Neuronal stem cell (in vitro differentiated cells): ENCODE results near the gene FCRLA.
A peak's percentile ranks its signal among the peaks of the same experiment; 100 is the strongest.

Source experiments
- DNase-seq: peaks from one replicate; pipeline ENCODE4 v3.0.0-alpha.2; 2013; ENCODE audit warnings: low spot score
- H2AFZ ChIP-seq: one replicate; pipeline ENCODE4 v1.6.1; 2013; ENCODE audit warnings: mild to moderate bottlenecking, low read length, inconsistent platforms
- H2AK5ac ChIP-seq: 2 replicates; pipeline ENCODE4 v1.6.1; 2013; ENCODE audit warnings: low read depth, mild to moderate bottlenecking, inconsistent platforms, low read length, moderate library complexity, mixed read lengths
- H2BK120ac ChIP-seq: 2 replicates; pipeline ENCODE4 v1.6.1; 2013; ENCODE audit warnings: low read depth, mild to moderate bottlenecking, inconsistent platforms, low read length, moderate library complexity, mixed read lengths
- H2BK12ac ChIP-seq: one replicate; pipeline ENCODE4 v1.6.1; 2013; ENCODE audit warnings: low read length, inconsistent platforms
- H2BK15ac ChIP-seq: 2 replicates; pipeline ENCODE4 v1.6.1; 2013; ENCODE audit warnings: mild to moderate bottlenecking, low read length, inconsistent platforms, mixed read lengths
- H2BK5ac ChIP-seq: one replicate; pipeline ENCODE4 v1.6.1; 2013; ENCODE audit warnings: inconsistent platforms, mild to moderate bottlenecking, low read length, moderate library complexity
- H3K14ac ChIP-seq: one replicate; pipeline ENCODE4 v1.6.1; 2013; ENCODE audit warnings: low read length, inconsistent platforms
- H3K18ac ChIP-seq: 2 replicates; pipeline ENCODE4 v1.6.1; 2013; ENCODE audit warnings: low read length, inconsistent platforms
- H3K23ac ChIP-seq: 2 replicates; pipeline ENCODE4 v1.6.1; 2013; ENCODE audit warnings: low read depth, mild to moderate bottlenecking, mixed read lengths, low read length, inconsistent platforms; ENCODE audit not compliant: poor library complexity
- H3K27ac ChIP-seq: replicated peaks from 3 replicates; pipeline ENCODE4 v1.5.1; 2013; ENCODE audit warnings: low read length, inconsistent platforms
- H3K27me3 ChIP-seq, 3 experiments: 2 replicates each; pipeline ENCODE4 v1.6.1; 2013; ENCODE audit warnings: low read length in 3 of 3, mild to moderate bottlenecking in 2 of 3, inconsistent platforms in 1 of 3, low read depth in 1 of 3, mixed read lengths in 1 of 3, moderate library complexity in 1 of 3; ENCODE audit not compliant: control insufficient read depth in 3 of 3, insufficient read depth in 3 of 3
- H3K36me3 ChIP-seq, 2 donors: replicated peaks in 1 of 2; 2 replicates each; pipeline ENCODE4 v1.6.1; 2013; ENCODE audit warnings: low read length in 2 of 2; ENCODE audit not compliant: control insufficient read depth in 2 of 2, insufficient read depth in 2 of 2
- H3K4ac ChIP-seq: 2 replicates; pipeline ENCODE4 v1.6.1; 2013; ENCODE audit warnings: inconsistent platforms, mild to moderate bottlenecking, low read length, moderate library complexity
- H3K4me1 ChIP-seq, 2 donors: 1 replicate in 1 of 2; 2 replicates in 1 of 2; pipeline ENCODE4 v1.6.1; 2013; ENCODE audit warnings: low read length in 2 of 2, low read depth in 1 of 2; ENCODE audit not compliant: control insufficient read depth in 2 of 2, insufficient read depth in 1 of 2
- H3K4me2 ChIP-seq: one replicate; pipeline ENCODE4 v1.6.1; 2013; ENCODE audit warnings: mild to moderate bottlenecking, low read length, inconsistent platforms; ENCODE audit not compliant: insufficient read depth, poor library complexity, severe bottlenecking
- H3K4me3 ChIP-seq, 2 donors: 2 replicates each; pipeline ENCODE4 v1.5.1; 2013; ENCODE audit warnings: low read length in 2 of 2, mild to moderate bottlenecking in 2 of 2, inconsistent platforms in 1 of 2, moderate library complexity in 1 of 2
- H3K79me1 ChIP-seq: one replicate; pipeline ENCODE4 v1.6.1; 2013; ENCODE audit warnings: low read depth, mild to moderate bottlenecking, inconsistent platforms, low read length, moderate library complexity
- H3K9ac ChIP-seq: one replicate; pipeline ENCODE4 v1.6.1; 2013; ENCODE audit warnings: mild to moderate bottlenecking, low read depth, low read length, inconsistent platforms; ENCODE audit not compliant: poor library complexity
- H3K9me3 ChIP-seq, 2 donors: replicated peaks in 1 of 2; 2 replicates each; pipeline versions ENCODE3 to v1.6.1; 2013; ENCODE audit warnings: low read length in 2 of 2, mild to moderate bottlenecking in 2 of 2, inconsistent platforms in 1 of 2, low read depth in 1 of 2, mixed read lengths in 1 of 2, moderate library complexity in 1 of 2; ENCODE audit not compliant: control insufficient read depth in 2 of 2, insufficient read depth in 1 of 2
- H4K8ac ChIP-seq: one replicate; pipeline ENCODE4 v1.6.1; 2013; ENCODE audit warnings: low read depth, mild to moderate bottlenecking, inconsistent platforms, low read length, moderate library complexity
- H4K91ac ChIP-seq: one replicate; pipeline ENCODE4 v1.6.1; 2013; ENCODE audit warnings: low read length, low read depth, mild to moderate bottlenecking, inconsistent platforms; ENCODE audit not compliant: poor library complexity
- WGBS, 2 donors: extraction: QIAGEN DNeasy Blood & Tissue Kit; methylation state at CpG; one replicate each; pipeline ENCODE4 v1.1.7; 2013; ENCODE audit warnings: missing lambda C conversion rate in 2 of 2, mixed read lengths in 1 of 2; ENCODE audit not compliant: insufficient read length in 2 of 2, insufficient replicate concordance in 1 of 2; ENCODE audit errors: extremely low coverage in 2 of 2; 5-methylcytosine and 5-hydroxymethylcytosine counted together

The FCRLA gene

GRCh38 chr1:161706113-161706481 is 932 bp upstream of the FCRLA start:
- H3K36me3 ChIP-seq, result no peaks in the 10 kb centered on the region
- WGBS, 2 donors, result no CpG with 5 or more reads among the region's 3 CpGs
- H2BK5ac ChIP-seq, result no peak overlapping the region
- H3K4me3 ChIP-seq, result no peak overlapping the region
- no peak overlapping the region for H3K9ac ChIP-seq
- no peak overlapping the region for H2BK12ac ChIP-seq
- H3K14ac ChIP-seq, result no peak overlapping the region
- H3K27ac ChIP-seq, result no peak overlapping the region
- no peak overlapping the region for H3K4ac ChIP-seq
- no peaks in the 10 kb centered on the region for H3K9me3 ChIP-seq
- no peaks in the 10 kb centered on the region for H3K4me1 ChIP-seq
- DNase-seq, result no peak
- no peak overlapping the region for H4K91ac ChIP-seq
- no peak overlapping the region for H3K18ac ChIP-seq
- H2AK5ac ChIP-seq, result no peak overlapping the region
- no peaks in the 10 kb centered on the region for H3K79me1 ChIP-seq
- no peak overlapping the region for H4K8ac ChIP-seq
- no peak overlapping the region for H2BK15ac ChIP-seq
- H3K27me3 ChIP-seq, result peaks cover 0 to 12% (median 0%) of the 10 kb centered on the region in 3 experiments
- H3K4me2 ChIP-seq, result no peak overlapping the region
- no peak overlapping the region for H2BK120ac ChIP-seq
- H2AFZ ChIP-seq, result no peak overlapping the region
- H3K23ac ChIP-seq, result no peak overlapping the region

- no peak overlapping the region for H2BK5ac ChIP-seq
- no peak overlapping the region for H3K23ac ChIP-seq
- no peaks in the 10 kb centered on the region for H3K79me1 ChIP-seq
- H2BK12ac ChIP-seq, result no peak overlapping the region
- no CpG with 5 or more reads among the region's 2 CpGs for WGBS, 2 donors
- H4K91ac ChIP-seq, result no peak overlapping the region
- no peak overlapping the region for H3K4me2 ChIP-seq
- no peak overlapping the region for H3K9ac ChIP-seq
- no peak overlapping the region for H3K4me3 ChIP-seq
- H2BK15ac ChIP-seq, result no peak overlapping the region
- H2AK5ac ChIP-seq, result no peak overlapping the region
- H3K36me3 ChIP-seq, result no peaks in the 10 kb centered on the region
- no peak overlapping the region for H4K8ac ChIP-seq
- H3K9me3 ChIP-seq, result no peaks in the 10 kb centered on the region
- H3K18ac ChIP-seq, result no peak overlapping the region
- no peaks in the 10 kb centered on the region for H3K4me1 ChIP-seq
- no peak overlapping the region for H3K4ac ChIP-seq
- no peak for DNase-seq
- H3K14ac ChIP-seq, result no peak overlapping the region
- H2AFZ ChIP-seq, result no peak overlapping the region
- H3K27me3 ChIP-seq, result peaks cover 0 to 12% (median 0%) of the 10 kb centered on the region in 3 experiments
- no peak overlapping the region for H3K27ac ChIP-seq
- H2BK120ac ChIP-seq, result no peak overlapping the region
Observed at GRCh38 chr1:161707503-161707902, 474 bp downstream of the FCRLA start.

- no peak overlapping the region for H3K4me2 ChIP-seq
- no peak overlapping the region for H3K9ac ChIP-seq
- H2BK120ac ChIP-seq, result no peak overlapping the region
- no CpG with 5 or more reads among the region's 4 CpGs for WGBS, 2 donors
- H3K9me3 ChIP-seq, result no peaks in the 10 kb centered on the region
- no peak overlapping the region for H4K91ac ChIP-seq
- H3K4ac ChIP-seq, result no peak overlapping the region
- H3K27ac ChIP-seq, result no peak overlapping the region
- DNase-seq, result no peak
- no peaks in the 10 kb centered on the region for H3K4me1 ChIP-seq
- peaks cover 0 to 12% (median 0%) of the 10 kb centered on the region in 3 experiments for H3K27me3 ChIP-seq
- H2AFZ ChIP-seq, result no peak overlapping the region
- no peak overlapping the region for H2BK15ac ChIP-seq
- H2BK12ac ChIP-seq, result no peak overlapping the region
- no peaks in the 10 kb centered on the region for H3K36me3 ChIP-seq
- H2BK5ac ChIP-seq, result no peak overlapping the region
- no peak overlapping the region for H3K4me3 ChIP-seq
- no peak overlapping the region for H2AK5ac ChIP-seq
- no peak overlapping the region for H3K14ac ChIP-seq
- no peaks in the 10 kb centered on the region for H3K79me1 ChIP-seq
- no peak overlapping the region for H3K23ac ChIP-seq
- H4K8ac ChIP-seq, result no peak overlapping the region
- H3K18ac ChIP-seq, result no peak overlapping the region
Observed at GRCh38 chr1:161709373-161709772, 2.3 kb downstream of the FCRLA start.

GRCh38 chr1:161710560-161710959 is 3.5 kb downstream of the FCRLA start:
- Histone ChIP-seq H3K27ac (no peak overlapping the region), H2AFZ (no peak overlapping the region)

More at GRCh38 chr1:161710560-161710959, 3.5 kb downstream of the FCRLA start:
- no peak overlapping the region for H2BK12ac ChIP-seq
- no peaks in the 10 kb centered on the region for H3K79me1 ChIP-seq
- no peak overlapping the region for H3K14ac ChIP-seq
- H2BK5ac ChIP-seq, result no peak overlapping the region
- H4K8ac ChIP-seq, result no peak overlapping the region
- H3K18ac ChIP-seq, result no peak overlapping the region
- DNase-seq, result no peak
- H2AK5ac ChIP-seq, result peak overlapping the region; percentile 49
- no peaks in the 10 kb centered on the region for H3K36me3 ChIP-seq
- H3K4me3 ChIP-seq, result no peak overlapping the region
- H2BK15ac ChIP-seq, result no peak overlapping the region
- no peak overlapping the region for H3K9ac ChIP-seq
- no peak overlapping the region for H3K23ac ChIP-seq
- H4K91ac ChIP-seq, result no peak overlapping the region
- WGBS, 2 donors, result no CpG with 5 or more reads among the region's 4 CpGs
- H3K4ac ChIP-seq, result no peak overlapping the region
- no peak overlapping the region for H2BK120ac ChIP-seq
- no peaks in the 10 kb centered on the region for H3K4me1 ChIP-seq
- no peaks in the 10 kb centered on the region for H3K9me3 ChIP-seq
- H3K4me2 ChIP-seq, result no peak overlapping the region
- H3K27me3 ChIP-seq, result peaks cover 0 to 14% (median 0%) of the 10 kb centered on the region in 3 experiments
